ENCODE measurements around the gene LCNL1. TPM values are rescaled to one million over a fixed set of nuclear protein-coding genes. Genes with fewer than 3 reads are reported as not detected.

Gene LCNL1
- total RNA-seq, 3 donors from 2014 or later: not detected

DNA sequence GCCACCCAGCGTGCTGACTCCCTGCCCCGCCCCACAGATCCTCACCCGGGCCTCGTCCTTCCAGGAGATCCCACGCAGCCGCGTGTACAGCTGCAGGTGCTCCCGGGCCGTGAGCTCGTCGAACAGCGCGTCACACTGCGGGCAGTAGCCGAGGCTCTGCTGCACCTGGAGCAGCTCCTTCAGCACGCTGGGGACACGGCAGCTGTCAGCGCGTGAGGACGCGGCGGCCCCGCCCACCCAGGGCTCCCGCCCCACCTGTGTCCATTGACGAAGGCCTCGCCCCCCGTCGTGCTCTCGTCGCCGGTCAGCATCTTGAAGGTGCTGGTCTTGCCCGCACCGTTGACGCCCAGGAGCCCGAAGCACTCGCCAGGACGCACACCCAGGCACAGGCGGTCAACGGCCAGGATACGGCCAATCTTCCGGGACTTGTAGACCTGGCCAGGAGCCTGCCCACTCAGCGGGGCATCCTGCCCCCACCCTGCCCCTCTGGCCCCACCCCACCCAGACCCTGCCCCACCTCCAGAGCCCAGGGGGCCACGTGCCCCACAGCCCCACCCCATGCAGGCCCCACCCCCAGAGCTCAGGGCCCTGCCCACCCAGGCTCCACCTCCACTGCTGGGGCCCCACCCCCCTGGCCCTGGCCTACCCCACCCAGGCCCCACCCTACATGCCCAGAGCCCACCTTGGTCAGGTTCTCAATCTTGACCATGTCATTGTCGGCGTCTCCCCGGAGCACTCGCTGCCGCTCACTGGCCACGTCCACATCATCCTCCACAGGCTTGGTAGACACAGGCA lies 27.3 kb downstream of the LCNL1 start:
- no peaks in the 10 kb centered on the region for H3K9me3 Mint-ChIP-seq
- no peak overlapping the region for H3K4me3 Mint-ChIP-seq
- ATAC-seq (no peak), DNase-seq (no peak)
- no peaks in the 10 kb centered on the region for H3K27me3 Mint-ChIP-seq (ENCODE audit: low read depth)
- peaks cover 4% of the 10 kb centered on the region for H3K4me1 Mint-ChIP-seq (ENCODE audit: low read depth)
- peaks cover 1% of the 10 kb centered on the region for H3K36me3 Mint-ChIP-seq (ENCODE audit: insufficient read depth)

DNA sequence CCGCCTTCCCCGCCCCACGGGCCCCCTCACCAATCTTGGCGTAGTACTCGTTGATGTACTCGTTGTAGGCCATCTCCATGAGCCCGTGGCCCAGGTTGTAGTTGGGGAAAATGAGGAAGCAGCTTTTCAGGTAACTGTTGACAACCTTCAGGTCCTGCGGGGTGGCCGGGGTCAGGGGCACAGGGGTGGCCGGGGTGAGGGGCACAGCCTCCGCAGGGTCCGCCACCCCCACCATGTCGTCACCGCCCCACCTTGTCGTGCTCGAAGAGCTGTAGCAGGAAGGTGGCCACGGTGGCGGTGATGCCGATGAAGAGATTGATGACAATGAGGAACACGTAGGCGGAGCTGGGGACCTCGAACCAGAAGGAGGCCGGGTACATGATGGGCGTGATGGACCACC lies 28.4 kb downstream of the LCNL1 start:
- H3K9me3 Mint-ChIP-seq: no peaks in the 10 kb centered on the region
- peaks cover under 1% of the 10 kb centered on the region for H3K4me1 Mint-ChIP-seq (ENCODE audit: low read depth)
- peaks cover 1% of the 10 kb centered on the region for H3K36me3 Mint-ChIP-seq (ENCODE audit: insufficient read depth)
- no peak overlapping the region for H3K4me3 Mint-ChIP-seq
- DNase-seq: no peak
- H3K27me3 Mint-ChIP-seq (ENCODE audit: low read depth): no peaks in the 10 kb centered on the region
- ATAC-seq: no peak

DNA sequence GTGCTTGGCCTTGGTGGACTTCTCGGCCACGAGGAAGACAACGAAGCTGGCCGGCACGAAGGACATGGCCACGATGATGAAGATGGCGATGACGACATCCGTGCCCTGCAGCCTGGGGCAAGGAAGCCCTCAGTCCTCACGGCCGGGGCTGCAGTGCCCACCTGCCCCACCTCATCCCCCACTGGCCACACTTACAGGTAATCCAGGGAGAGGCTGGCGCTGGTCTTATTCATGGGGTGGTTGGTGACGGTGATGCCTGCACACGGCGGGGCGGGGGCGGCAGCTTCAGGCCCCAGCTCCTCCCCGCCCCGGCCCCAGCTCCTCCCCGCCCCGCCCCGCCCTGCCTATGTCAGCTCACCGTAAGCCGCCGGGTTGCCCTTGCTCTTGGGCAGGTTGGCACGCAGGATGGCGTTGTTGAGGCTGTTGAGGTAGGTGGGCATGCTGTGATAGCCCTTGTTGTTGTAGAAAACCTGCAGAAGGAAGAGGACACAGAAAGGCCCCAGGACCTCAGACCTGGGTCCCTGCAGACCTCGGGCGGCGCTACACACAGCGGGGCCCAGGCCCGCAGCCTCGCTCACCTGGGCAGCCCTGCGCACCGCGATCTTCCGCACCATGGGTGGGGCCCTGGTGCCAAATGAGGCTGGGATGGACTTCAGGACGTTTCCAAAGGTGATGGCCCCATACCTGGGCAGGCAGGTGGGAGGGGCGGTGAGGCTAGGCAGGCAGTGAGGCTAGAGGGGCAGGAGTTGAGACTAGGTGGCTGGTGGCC lies 29.3 kb downstream of the LCNL1 start:
- Mint-ChIP-seq H3K4me1 (ENCODE audit: low read depth) (no peaks in the 10 kb centered on the region), H3K36me3 (ENCODE audit: insufficient read depth) (peaks cover 1% of the 10 kb centered on the region), H3K9me3 (no peaks in the 10 kb centered on the region), H3K4me3 (no peak overlapping the region), H3K27me3 (ENCODE audit: low read depth) (no peaks in the 10 kb centered on the region)
- ATAC-seq: no peak
- no peak for DNase-seq

DNA sequence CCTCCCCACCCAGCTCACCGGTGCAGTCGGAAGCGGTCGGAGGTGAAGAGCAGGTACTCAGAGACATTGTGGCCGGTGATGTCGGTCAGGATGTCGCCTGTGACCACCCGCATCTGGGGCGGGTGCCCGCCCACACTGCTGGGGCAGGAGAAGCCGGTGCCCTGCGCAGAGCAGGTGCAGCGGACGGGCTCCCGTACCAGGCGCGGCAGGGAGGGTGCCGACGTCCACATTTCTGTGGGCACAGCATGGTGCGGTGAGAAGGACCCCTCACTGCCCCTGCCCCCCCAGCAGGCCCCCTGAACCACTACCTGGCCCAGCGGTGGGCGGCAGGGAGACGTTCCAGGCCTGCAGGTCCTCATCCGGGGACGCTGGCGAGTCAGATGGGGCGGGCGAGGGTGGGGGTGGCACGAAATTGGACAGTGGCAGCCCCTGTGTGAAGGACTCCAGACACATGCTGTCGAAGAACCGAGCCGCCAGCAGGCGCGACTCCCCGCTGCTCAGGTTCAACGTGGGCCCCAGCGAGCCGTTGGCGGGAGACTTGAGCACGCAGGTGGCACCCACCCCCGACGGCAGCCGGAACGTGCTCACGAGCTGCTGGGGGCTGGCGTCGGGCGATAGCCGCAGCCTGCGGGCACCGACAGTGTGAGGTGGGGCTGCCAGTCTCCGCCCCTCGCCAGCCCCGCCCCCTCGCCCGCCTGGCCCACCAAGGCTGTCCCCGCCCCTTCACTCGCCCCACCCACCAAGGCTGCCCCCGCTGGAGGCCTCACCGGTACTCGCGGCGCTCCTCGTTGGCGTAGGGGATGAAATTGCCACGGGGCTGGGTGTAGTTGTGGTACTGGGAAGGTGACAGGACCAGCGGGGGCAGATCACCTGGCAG lies 30.1 kb downstream of the LCNL1 start:
- ATAC-seq (no peak), DNase-seq (no peak)
- H3K9me3 Mint-ChIP-seq: no peaks in the 10 kb centered on the region
- peaks cover 1% of the 10 kb centered on the region for H3K36me3 Mint-ChIP-seq (ENCODE audit: insufficient read depth)
- H3K4me1 Mint-ChIP-seq (ENCODE audit: low read depth): no peaks in the 10 kb centered on the region
- H3K4me3 Mint-ChIP-seq: no peak overlapping the region
- H3K27me3 Mint-ChIP-seq (ENCODE audit: low read depth): no peaks in the 10 kb centered on the region

DNA sequence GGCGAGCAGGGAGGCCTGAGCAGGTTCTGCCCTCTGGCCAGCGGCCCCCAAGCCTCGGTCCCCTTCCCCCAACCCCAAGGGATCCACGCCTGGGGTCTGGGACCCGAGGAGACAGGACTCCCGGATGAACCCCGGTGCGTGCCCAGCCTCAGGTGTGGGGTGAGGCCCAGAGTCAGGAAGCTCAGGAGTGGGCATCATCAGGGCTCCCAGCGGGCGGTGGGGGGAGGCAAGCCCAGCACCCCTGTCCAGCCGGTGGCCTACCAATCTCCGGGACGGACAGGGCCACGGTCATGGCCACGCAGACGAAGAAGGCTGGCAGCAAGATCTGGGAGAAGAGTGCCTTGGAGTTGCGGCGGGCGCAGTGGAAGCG lies 30.8 kb downstream of the LCNL1 start:
- H3K27me3 Mint-ChIP-seq (ENCODE audit: low read depth): no peaks in the 10 kb centered on the region
- H3K36me3 Mint-ChIP-seq (ENCODE audit: insufficient read depth): peaks cover 1% of the 10 kb centered on the region
- ATAC-seq: no peak
- H3K4me1 Mint-ChIP-seq (ENCODE audit: low read depth): no peaks in the 10 kb centered on the region
- no peak overlapping the region for H3K4me3 Mint-ChIP-seq
- H3K9me3 Mint-ChIP-seq: no peaks in the 10 kb centered on the region
- no peak for DNase-seq

DNA sequence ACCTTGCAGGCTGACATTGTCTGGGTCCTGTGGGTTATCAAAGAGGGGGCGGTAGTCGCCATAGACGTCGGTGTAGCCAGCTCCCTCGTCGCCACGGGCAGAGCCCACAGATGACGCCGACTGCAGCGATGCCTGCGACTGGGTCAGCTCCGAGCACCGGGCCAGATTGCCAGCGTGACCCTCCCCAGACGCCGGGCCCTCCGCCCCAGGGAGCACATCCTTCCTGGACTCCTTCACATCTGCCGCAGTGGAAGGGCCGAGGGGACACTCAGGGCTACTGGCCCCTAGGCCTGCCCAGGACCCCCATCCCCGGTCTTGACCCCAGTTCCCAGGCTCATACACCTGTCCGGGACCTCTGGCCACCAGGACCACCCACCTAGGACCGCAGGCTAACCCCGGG lies 31.4 kb downstream of the LCNL1 start:
- Mint-ChIP-seq H3K9me3 (no peaks in the 10 kb centered on the region), H3K27me3 (ENCODE audit: low read depth) (no peaks in the 10 kb centered on the region), H3K4me3 (no peak overlapping the region), H3K36me3 (ENCODE audit: insufficient read depth) (peaks cover 1% of the 10 kb centered on the region), H3K4me1 (ENCODE audit: low read depth) (no peaks in the 10 kb centered on the region)
- DNase-seq (no peak), ATAC-seq (no peak)

DNA sequence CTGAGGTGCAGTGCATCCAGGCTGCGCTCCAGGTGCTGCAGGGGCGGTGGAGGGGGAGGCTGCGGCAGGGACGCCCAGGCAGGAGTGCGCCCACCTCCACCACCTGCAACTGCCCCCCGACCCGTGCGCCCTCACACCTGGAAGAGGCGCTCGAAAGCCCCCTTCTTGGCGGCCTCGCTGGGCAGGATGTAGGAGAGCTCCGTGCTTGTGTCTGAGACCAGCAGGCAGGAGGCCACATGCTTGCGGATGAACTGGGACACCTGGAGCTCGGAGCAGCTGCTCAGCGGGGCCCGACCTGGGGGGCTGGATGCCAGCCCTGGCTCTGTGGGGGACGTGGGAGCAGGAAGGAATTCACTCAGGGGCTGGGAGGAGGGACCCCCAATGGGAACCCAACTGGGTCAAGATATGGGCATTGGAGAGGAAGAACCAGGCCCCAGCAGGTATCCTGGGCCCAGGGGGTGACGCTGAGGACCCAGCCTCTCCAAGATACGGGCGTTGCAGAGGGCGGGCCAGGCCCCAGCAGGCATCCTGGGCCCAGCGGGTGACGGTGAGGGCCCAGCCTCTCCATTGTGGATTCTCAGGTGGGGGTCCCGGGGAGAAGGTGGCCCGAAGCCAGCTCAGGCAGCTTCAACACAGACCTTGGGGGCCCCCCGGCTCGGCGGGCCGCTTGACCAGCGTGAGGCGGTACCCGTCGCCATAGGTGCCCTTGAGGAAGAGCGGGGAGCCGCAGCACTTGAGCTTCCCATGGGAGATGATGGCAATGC lies 32.2 kb downstream of the LCNL1 start:
- no peaks in the 10 kb centered on the region for H3K9me3 Mint-ChIP-seq
- no peaks in the 10 kb centered on the region for H3K4me1 Mint-ChIP-seq (ENCODE audit: low read depth)
- no peaks in the 10 kb centered on the region for H3K27me3 Mint-ChIP-seq (ENCODE audit: low read depth)
- ATAC-seq (no peak), DNase-seq (no peak)
- peaks cover 1% of the 10 kb centered on the region for H3K36me3 Mint-ChIP-seq (ENCODE audit: insufficient read depth)
- no peak overlapping the region for H3K4me3 Mint-ChIP-seq

DNA sequence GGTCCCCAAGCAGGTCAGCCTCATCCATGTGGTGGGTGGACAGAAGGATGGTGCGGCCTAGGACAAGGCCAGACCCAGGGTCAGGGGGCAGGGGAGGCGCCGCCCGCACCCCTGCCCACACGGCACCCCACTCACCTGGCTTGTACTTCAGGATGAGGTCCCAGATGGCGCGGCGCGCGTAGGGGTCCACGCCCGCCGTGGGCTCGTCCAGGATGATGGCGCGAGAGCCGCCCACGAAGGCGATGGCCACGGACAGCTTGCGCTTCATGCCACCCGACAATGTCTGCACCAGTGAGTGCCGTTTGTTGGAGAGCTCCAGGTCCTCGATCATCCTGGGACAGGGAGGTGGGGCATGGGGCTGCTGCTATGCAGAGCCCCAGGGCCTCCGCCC lies 32.7 kb downstream of the LCNL1 start:
- H3K4me3 Mint-ChIP-seq: no peak overlapping the region
- no peaks in the 10 kb centered on the region for H3K27me3 Mint-ChIP-seq (ENCODE audit: low read depth)
- ATAC-seq (no peak), DNase-seq (no peak)
- H3K4me1 Mint-ChIP-seq (ENCODE audit: low read depth): no peaks in the 10 kb centered on the region
- H3K36me3 Mint-ChIP-seq (ENCODE audit: insufficient read depth): peaks cover 1% of the 10 kb centered on the region
- H3K9me3 Mint-ChIP-seq: no peaks in the 10 kb centered on the region

DNA sequence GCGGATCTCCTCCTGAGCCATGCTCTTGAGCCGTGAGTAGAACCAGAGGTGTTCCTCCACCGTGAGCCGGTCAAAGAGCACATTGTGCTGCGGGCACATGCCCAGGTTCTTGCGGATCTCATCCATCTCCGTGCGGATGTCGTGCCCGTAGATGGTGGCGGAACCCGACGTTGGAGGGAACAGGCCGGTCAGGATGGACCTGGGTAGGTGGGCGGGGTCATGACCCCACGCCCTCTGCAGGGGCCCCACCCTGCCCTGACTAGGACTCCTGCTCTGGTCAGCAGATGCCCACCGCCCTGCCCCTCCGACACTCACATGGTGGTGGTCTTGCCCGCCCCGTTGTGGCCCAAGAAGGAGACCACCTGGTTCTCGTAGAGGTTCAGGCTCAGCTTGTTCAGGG lies 33.2 kb downstream of the LCNL1 start:
- Mint-ChIP-seq H3K4me1 (ENCODE audit: low read depth) (no peaks in the 10 kb centered on the region), H3K36me3 (ENCODE audit: insufficient read depth) (peaks cover 1% of the 10 kb centered on the region), H3K9me3 (no peaks in the 10 kb centered on the region), H3K27me3 (ENCODE audit: low read depth) (no peaks in the 10 kb centered on the region), H3K4me3 (no peak overlapping the region)
- no peak for ATAC-seq
- DNase-seq: no peak

DNA sequence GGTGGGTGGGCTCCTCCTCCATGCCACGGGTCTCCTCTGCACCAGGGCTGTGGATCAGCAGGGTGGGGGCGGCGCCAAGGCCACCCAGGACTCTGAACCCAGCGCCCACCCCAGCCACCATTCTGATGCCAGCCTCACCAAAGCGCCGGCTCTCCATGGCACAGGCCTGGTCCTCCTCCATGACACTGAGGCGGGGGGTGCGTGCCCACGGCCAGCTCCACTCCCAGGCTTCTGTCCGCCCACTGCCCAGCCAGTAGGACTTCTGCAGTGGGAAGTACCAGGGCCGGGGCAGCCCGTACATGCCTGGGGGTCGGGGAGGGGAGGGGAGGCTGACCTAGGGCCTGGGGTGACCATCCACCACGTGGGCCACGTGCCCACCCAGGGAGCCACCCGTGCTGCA lies 33.6 kb downstream of the LCNL1 start:
- H3K36me3 Mint-ChIP-seq (ENCODE audit: insufficient read depth): peaks cover 1% of the 10 kb centered on the region
- H3K27me3 Mint-ChIP-seq (ENCODE audit: low read depth): no peaks in the 10 kb centered on the region
- no peak overlapping the region for H3K4me3 Mint-ChIP-seq
- ATAC-seq (no peak), DNase-seq (no peak)
- no peaks in the 10 kb centered on the region for H3K4me1 Mint-ChIP-seq (ENCODE audit: low read depth)
- no peaks in the 10 kb centered on the region for H3K9me3 Mint-ChIP-seq

DNA sequence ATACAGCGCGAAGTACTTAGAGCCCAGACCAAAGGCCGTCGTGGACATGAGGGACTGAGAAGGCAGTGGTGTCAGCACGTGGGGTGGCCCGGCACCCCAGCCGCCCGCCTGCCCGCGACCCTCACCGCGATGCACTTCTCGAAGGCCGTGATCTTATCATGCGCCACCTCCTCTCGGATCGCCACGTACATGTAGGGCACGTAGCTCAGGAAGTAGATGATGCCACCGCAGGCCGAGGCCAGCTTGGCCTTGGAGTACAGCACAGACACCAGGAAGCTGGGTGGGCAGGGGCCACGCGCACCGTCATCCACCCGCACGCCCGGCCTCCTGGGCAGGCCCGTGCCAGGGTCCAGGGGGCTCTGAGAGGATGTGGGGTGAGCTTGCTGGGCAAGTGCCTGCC lies 34.3 kb downstream of the LCNL1 start:
- H3K4me3 Mint-ChIP-seq: no peak overlapping the region
- no peak for ATAC-seq
- H3K36me3 Mint-ChIP-seq (ENCODE audit: insufficient read depth): no peaks in the 10 kb centered on the region
- no peaks in the 10 kb centered on the region for H3K27me3 Mint-ChIP-seq (ENCODE audit: low read depth)
- H3K9me3 Mint-ChIP-seq: no peaks in the 10 kb centered on the region
- peaks cover 1% of the 10 kb centered on the region for H3K4me1 Mint-ChIP-seq (ENCODE audit: low read depth)
- no peak for DNase-seq

DNA sequence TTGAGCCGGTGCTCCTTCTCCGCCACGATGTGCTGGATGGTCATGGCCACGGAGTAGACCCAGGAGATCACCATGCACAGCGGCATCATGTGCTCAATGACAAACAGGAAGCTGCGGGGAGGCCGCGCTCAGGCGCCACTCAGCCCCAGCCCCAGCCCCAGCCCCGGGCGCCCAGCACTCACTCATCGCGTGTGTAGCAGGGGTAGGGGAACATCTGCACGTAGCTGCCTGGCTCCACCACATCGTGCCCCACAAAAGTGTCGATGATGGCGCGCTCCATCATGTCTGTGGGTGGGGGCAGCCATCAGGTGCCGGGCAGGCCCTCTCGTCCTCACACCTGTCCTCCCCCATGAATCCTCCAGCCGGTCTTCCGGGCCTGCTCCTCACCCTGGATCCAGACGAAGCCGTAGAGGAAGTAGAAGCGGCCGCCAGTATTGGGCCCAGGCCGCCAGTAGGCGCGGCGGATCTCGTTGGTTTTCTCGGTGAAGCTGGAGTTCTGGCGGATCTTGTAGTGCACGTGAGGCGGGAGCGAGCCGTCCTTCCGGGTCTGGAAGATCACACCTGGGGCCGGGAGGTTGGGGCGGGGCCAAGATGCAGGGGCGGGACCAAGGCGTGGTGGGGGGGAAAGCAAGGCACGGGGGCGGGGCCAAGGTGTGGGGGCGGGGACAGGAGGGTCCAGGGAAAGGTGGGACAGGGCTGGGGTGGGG lies 35.2 kb downstream of the LCNL1 start:
- ATAC-seq (no peak), DNase-seq (no peak)
- Mint-ChIP-seq H3K27me3 (ENCODE audit: low read depth) (no peaks in the 10 kb centered on the region), H3K9me3 (no peaks in the 10 kb centered on the region), H3K4me1 (ENCODE audit: low read depth) (peaks cover 2% of the 10 kb centered on the region), H3K36me3 (ENCODE audit: insufficient read depth) (no peaks in the 10 kb centered on the region), H3K4me3 (no peak overlapping the region)

DNA sequence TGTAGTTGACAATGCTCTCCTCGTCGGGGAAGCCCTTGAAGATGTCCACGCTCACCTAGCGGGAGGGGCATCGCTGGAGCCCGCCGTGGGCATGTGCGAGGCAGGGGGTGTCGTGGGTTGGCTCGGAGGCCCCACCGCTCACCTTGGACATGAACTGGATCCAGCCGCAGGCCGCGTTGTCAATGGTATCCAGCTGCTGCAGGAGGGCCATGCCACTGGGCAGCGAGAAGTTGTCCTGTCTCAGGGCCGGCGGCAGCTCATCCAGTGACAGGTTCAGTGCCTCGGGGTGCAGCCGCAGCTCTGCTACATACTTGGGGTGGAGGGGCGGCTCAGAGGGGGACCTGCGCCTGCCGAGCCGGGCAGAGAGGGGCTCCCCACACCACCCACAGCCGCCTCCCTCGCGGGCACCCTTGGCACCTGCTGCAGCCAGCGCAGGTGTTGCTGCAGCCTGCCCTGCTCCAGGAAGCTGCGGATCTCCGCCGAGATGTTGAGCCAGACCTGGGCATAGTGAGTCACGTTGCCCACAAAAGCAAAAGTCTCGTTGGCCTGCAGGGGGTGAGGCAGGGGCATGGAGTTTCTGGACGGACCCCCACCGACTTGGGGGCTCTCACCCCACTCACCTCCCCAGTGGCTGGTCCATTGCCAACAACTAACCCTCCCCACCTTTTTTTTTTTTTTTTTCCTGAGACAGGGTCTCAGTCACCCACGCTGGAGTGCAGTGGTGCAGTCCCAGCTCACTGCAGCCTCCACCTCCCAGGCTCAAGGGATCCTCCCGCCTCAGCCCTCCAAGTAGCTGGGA lies 36.2 kb downstream of the LCNL1 start:
- H3K4me1 Mint-ChIP-seq (ENCODE audit: low read depth): peaks cover 2% of the 10 kb centered on the region
- H3K36me3 Mint-ChIP-seq (ENCODE audit: insufficient read depth): no peaks in the 10 kb centered on the region
- ATAC-seq (no peak), DNase-seq (no peak)
- no peak overlapping the region for H3K4me3 Mint-ChIP-seq
- H3K9me3 Mint-ChIP-seq: no peaks in the 10 kb centered on the region
- no peaks in the 10 kb centered on the region for H3K27me3 Mint-ChIP-seq (ENCODE audit: low read depth)

Data from activated T-cell treated with anti-CD3 and anti-CD28 coated beads, Interleukin-2, amount 50 U/mL, for 4 hours (primary cell).